Activated CD4-positive, alpha-beta T cell treated with anti-CD3 and anti-CD28 coated beads, Interleukin-10, Interleukin-2, amounts not matched to agents 100 ng/mL and 50 ng/mL, durations not matched to agents 16 hours and 8 hours (primary cell): ENCODE results near the gene CCDC60.
A peak's percentile ranks its signal among the peaks of the same experiment; 100 is the strongest.
"Not testable (repeated sequence)": the region's sequence is repeated elsewhere in the genome, so short reads cannot be mapped to it uniquely, and the experiment has no call there.

Experiments
- DNase-seq: peaks from one replicate; pipeline ENCODE4 v3.0.0-alpha.2; 2020

The CCDC60 gene

GRCh38 chr12:119340578-119340977, 6.0 kb downstream of the CCDC60 start:
- no peak for DNase-seq

- DNase-seq = no peak
Observed at GRCh38 chr12:119341020-119341419, 6.5 kb downstream of the CCDC60 start.

GRCh38 chr12:119341988-119342387, 7.5 kb downstream of the CCDC60 start:
- DNase-seq = no peak

GRCh38 chr12:119343130-119343529, 8.6 kb downstream of the CCDC60 start:
- no peak for DNase-seq

- DNase-seq = no peak
Observed at GRCh38 chr12:119354172-119354571, 19.6 kb downstream of the CCDC60 start.

GRCh38 chr12:119360366-119360765, 25.8 kb downstream of the CCDC60 start:
- DNase-seq = not testable (repeated sequence)

GRCh38 chr12:119363037-119363436, 28.5 kb downstream of the CCDC60 start:
- no peak for DNase-seq

- DNase-seq = no peak
Observed at GRCh38 chr12:119363490-119363889, 29.0 kb downstream of the CCDC60 start.

GRCh38 chr12:119365451-119365850, 30.9 kb downstream of the CCDC60 start:
- no peak for DNase-seq

- no peak for DNase-seq
Observed at GRCh38 chr12:119366007-119366406, 31.5 kb downstream of the CCDC60 start.

- DNase-seq = no peak
Observed at GRCh38 chr12:119369161-119369560, 34.6 kb downstream of the CCDC60 start.

- no peak for DNase-seq
Observed at GRCh38 chr12:119369907-119370546, 35.5 kb downstream of the CCDC60 start.

GRCh38 chr12:119372540-119372939, 38.0 kb downstream of the CCDC60 start:
- DNase-seq = no peak

GRCh38 chr12:119373001-119373400, 38.5 kb downstream of the CCDC60 start:
- no peak for DNase-seq

- no peak for DNase-seq
Observed at GRCh38 chr12:119373666-119374065, 39.1 kb downstream of the CCDC60 start.

GRCh38 chr12:119374635-119375034, 40.1 kb downstream of the CCDC60 start:
- no peak for DNase-seq

- DNase-seq = peak; percentile 57
Observed at GRCh38 chr12:119375075-119375882, 40.8 kb downstream of the CCDC60 start.

- no peak for DNase-seq
Observed at GRCh38 chr12:119375883-119376190, 41.3 kb downstream of the CCDC60 start.

- DNase-seq = no peak
Observed at GRCh38 chr12:119378903-119379302, 44.4 kb downstream of the CCDC60 start.

GRCh38 chr12:119381471-119382235, 47.1 kb downstream of the CCDC60 start:
- no peak for DNase-seq

- no peak for DNase-seq
Observed at GRCh38 chr12:119383206-119383605, 48.7 kb downstream of the CCDC60 start.

GRCh38 chr12:119384340-119384739, 49.8 kb downstream of the CCDC60 start:
- no peak for DNase-seq

GRCh38 chr12:119385659-119386058, 51.1 kb downstream of the CCDC60 start:
- DNase-seq = no peak

- DNase-seq = no peak
Observed at GRCh38 chr12:119389687-119390086, 55.2 kb downstream of the CCDC60 start.
